Neutrophil (primary cell): ENCODE data around the gene FKBP2.

Experiments used
- H3K27ac ChIP-seq: fragments of 200-600 bp; sonication (generic); 2 replicates; pipeline ENCODE4 v1.5.1; 2016; ENCODE audit warnings: mild to moderate bottlenecking, moderate library complexity
- H3K27me3 ChIP-seq: fragments of 200-600 bp; sonication (generic); 2 replicates; pipeline ENCODE4 v1.6.0; 2016; ENCODE audit warnings: mild to moderate bottlenecking
- H3K36me3 ChIP-seq: fragments of 200-600 bp; sonication (generic); 2 replicates; pipeline ENCODE4 v1.5.1; 2017
- H3K4me1 ChIP-seq, 2 experiments: fragments of 200-600 bp in 1 of 2; sonication (generic) in 1 of 2; 1 replicate in 1 of 2; 2 replicates in 1 of 2; pipeline versions ENCODE4 v1.5.1 to v1.6.1; 2013 to 2016; ENCODE audit warnings: low read depth in 1 of 2, low read length in 1 of 2, mild to moderate bottlenecking in 1 of 2, moderate library complexity in 1 of 2; ENCODE audit not compliant: control insufficient read depth in 1 of 2, insufficient read depth in 1 of 2
- H3K4me3 ChIP-seq, 2 experiments: fragments of 200-600 bp in 1 of 2; sonication (generic) in 1 of 2; 1 replicate in 1 of 2; 2 replicates in 1 of 2; pipeline ENCODE4 v1.5.1; 2013 to 2016; ENCODE audit warnings: low read depth in 1 of 2, low read length in 1 of 2, mild to moderate bottlenecking in 1 of 2, moderate library complexity in 1 of 2
- H3K9me3 ChIP-seq: fragments of 200-600 bp; sonication (generic); 2 replicates; pipeline ENCODE4 v1.5.1; 2016
- TF ChIP-seq, protein P1 (sequence below): fragments of 200-600 bp; sonication (generic); IDR thresholded peaks from 2 replicates; pipeline ENCODE4 v1.5.1; 2016; ENCODE audit warnings: antibody characterized with exemption

FKBP2 gene

DNA sequence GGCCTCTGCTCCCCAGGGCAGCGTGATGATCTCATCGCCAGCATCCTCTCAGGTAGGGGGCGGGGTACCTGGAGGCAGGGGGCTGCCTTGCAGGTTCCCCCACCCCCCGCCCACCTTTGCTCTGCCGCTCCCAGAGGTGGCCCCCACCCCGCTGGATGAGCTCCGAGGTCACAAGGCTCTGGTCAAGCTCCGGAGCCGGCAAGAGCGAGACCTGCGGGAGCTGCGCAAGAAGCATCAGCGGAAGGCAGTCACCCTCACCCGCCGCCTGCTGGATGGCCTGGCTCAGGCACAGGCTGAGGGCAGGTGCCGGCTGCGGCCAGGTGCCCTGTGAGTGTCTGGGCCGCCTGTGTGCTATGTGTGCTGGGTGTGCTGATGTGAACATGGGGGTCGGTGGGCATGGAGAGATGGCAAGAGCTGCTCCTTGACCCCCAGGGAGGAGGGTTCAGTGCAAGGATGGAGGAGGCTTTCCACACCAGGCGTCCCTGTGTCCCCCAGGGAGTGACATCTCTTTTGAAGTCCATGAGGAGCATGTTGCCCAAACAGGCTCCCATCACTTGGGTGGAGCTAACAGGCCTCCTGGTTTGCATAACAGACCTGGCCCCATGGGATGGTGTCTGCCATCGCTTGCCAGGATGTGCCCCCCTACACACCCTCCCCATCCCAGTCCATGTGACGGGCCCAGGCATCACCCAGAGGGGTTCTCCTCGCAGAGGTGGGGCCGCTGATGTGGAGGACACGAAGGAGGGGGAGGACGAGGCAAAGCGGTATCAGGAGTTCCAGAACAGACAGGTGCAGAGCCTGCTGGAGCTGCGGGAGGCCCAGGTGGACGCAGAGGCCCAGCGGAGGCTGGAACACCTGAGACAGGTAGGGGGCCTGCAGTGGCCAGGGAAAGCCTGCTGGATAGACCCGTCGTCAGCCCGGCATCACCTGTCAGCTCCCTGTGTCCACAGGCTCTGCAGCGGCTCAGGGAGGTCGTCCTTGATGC is 24.6 kb downstream of the FKBP2 start:
- H3K4me3 ChIP-seq, result no peak overlapping the region
- TF ChIP-seq, protein P1, sequence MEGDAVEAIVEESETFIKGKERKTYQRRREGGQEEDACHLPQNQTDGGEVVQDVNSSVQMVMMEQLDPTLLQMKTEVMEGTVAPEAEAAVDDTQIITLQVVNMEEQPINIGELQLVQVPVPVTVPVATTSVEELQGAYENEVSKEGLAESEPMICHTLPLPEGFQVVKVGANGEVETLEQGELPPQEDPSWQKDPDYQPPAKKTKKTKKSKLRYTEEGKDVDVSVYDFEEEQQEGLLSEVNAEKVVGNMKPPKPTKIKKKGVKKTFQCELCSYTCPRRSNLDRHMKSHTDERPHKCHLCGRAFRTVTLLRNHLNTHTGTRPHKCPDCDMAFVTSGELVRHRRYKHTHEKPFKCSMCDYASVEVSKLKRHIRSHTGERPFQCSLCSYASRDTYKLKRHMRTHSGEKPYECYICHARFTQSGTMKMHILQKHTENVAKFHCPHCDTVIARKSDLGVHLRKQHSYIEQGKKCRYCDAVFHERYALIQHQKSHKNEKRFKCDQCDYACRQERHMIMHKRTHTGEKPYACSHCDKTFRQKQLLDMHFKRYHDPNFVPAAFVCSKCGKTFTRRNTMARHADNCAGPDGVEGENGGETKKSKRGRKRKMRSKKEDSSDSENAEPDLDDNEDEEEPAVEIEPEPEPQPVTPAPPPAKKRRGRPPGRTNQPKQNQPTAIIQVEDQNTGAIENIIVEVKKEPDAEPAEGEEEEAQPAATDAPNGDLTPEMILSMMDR, result no peak
- H3K4me1 ChIP-seq, result peaks cover 22 to 24% of the 10 kb centered on the region in 2 experiments
- no peak overlapping the region for H3K27ac ChIP-seq
- no peaks in the 10 kb centered on the region for H3K9me3 ChIP-seq
- H3K36me3 ChIP-seq, result peaks cover 52% of the 10 kb centered on the region
- H3K27me3 ChIP-seq, result no peaks in the 10 kb centered on the region

DNA sequence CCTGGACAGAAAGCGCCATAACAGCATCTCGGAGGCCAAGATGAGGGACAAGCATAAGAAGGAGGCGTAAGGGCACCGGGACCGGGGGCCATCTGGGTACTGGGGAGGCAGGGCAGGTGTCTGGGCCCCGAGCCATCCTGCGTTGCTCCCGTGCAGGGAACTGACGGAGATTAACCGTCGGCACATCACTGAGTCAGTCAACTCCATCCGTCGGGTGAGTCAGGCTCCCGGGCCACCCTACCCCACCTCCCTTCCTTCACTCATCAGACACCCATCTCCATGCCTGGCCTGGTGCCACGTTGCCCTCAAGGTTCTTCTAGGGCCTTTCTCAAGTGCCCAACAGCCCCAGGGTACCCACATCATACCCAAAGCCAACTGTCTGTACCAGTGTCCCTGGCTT is 25.4 kb downstream of the FKBP2 start:
- Histone ChIP-seq H3K4me1 (peaks cover 27 to 28% of the 10 kb centered on the region in 2 experiments), H3K36me3 (peaks cover 52% of the 10 kb centered on the region)

DNA sequence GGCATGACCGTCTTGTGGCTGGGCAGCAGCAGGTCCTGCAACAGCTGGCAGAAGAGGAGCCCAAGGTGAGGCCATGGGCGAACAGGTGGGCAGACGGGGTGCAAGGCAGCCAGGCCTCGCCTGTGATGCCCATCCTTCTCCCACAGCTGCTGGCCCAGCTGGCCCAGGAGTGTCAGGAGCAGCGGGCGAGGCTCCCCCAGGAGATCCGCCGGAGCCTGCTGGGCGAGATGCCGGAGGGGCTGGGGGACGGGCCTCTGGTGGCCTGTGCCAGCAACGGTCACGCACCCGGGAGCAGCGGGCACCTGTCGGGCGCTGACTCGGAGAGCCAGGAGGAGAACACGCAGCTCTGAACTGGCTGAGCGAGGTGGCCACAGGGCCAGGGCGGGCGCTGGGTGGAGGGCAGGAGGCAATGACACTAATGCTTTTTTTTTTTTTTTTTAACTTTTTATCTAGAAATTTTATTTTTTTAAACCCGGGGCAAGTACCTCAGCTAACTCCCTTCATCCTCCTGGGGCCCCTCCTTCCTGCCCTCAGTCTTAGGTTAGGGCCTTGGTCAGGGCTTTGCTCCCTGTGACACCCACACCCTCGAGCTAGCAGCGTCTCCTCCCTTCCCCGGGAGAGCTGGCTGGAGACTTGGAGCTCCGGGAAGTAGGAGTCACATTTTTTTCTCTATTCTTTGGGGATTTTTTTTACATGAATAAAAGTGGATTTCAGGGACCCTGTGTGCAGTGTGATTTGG is 26.5 kb downstream of the FKBP2 start:
- Histone ChIP-seq H3K4me1 (peaks cover 36% of the 10 kb centered on the region in 2 experiments), H3K27me3 (no peaks in the 10 kb centered on the region), H3K27ac (peak overlapping the region; percentile 98), H3K36me3 (peaks cover 42% of the 10 kb centered on the region), H3K9me3 (no peaks in the 10 kb centered on the region), H3K4me3 (peak overlapping the region in 1 of 2 experiments; percentile 99)
- TF ChIP-seq, protein P1, result no peak

More for the DNA sequence above, 25.4 kb downstream of the FKBP2 start:
- TF ChIP-seq, protein P1, result no peak
- no peak overlapping the region for H3K4me3 ChIP-seq
- no peak overlapping the region for H3K27ac ChIP-seq
- H3K27me3 ChIP-seq, result no peaks in the 10 kb centered on the region
- H3K9me3 ChIP-seq, result no peaks in the 10 kb centered on the region

DNA sequence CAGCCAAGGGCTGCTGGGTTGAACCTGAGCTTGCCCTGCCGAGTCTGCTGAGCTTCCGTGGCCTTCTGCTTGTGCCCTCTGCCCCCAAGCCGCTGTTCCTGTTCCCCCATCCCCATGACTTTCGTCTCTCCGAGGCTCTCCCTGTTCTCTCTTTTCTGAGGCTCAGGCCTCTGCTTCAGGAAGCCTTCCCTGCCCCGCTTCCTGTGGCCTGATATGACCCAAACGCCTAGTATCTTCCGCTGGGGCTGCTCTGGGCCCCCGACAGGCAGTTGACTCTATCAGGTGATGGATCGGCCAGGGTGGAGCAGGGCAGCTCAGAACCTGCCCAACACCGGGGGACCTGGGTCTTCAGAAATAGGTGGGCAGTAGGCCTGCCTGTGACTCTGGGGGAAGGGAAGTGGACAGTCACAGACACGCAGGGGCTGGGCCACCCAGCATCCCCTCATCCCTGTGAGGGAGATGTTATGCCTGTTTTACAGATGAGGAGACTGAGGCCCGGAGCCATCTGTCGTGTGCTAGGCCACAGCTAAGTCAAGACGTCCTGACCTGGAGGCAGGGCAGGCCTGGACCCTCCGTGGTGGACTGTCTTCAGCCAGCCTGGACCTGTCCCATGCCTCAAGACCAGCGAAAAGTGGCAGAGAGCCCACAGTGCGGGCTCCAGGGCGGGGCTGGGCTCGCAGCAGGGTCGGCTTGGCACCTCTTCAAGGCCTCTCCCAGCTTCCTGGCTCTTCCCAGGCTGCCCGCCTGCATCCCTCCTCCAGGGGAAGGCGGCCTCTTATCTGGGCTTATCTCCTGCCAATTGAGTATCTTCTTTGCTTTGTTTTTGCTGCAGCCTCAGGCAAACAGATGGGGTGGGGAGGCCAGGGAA is 27.4 kb downstream of the FKBP2 start:
- Histone ChIP-seq H3K4me1 (peaks cover 36% of the 10 kb centered on the region in 2 experiments), H3K9me3 (no peaks in the 10 kb centered on the region), H3K36me3 (peaks cover 33% of the 10 kb centered on the region), H3K4me3 (peak overlapping the region; percentile 96 to 99), H3K27me3 (no peaks in the 10 kb centered on the region), H3K27ac (peak overlapping the region; percentile 98)
- TF ChIP-seq, protein P1, result no peak
